ENCODE results near the gene RXRB.

DNA sequence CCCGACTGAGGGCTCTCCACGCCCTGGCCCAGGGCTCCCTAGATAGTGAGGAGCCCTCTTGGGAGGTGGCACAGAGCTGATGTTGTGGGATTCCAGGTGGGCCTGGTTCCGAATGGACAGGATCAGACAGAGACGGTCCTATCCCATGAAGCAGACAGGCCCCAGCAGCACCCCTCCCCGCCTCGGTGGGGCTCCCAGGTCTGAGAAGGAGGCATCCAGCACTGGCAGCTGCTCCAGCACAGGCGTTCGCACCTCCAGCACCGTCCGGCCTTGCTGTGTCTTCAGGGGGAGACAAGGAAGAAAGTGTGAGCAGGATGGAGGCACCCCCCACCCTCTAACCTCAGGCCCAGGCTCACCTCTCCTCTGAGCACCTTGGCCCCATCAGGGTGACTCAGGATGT lies 36.9 kb downstream of the RXRB start:
- TF ChIP-seq ZFP30 (CRISPR knock-in tag; IDR thresholded peaks at IDR 0.05) (no peak), ZFP3 (CRISPR knock-in tag; IDR thresholded peaks at IDR 0.05) (no peak), ZNF8 (CRISPR knock-in tag; IDR thresholded peaks at IDR 0.05) (no peak), ZNF70 (CRISPR knock-in tag; IDR thresholded peaks at IDR 0.05) (no peak), ZNF565 (CRISPR knock-in tag; conservative IDR thresholded peaks at IDR 0.05; ENCODE audit: low read depth) (no peak), BACH2 (CRISPR knock-in tag; IDR thresholded peaks at IDR 0.05; ENCODE audit: borderline replicate concordance) (no peak)
- TF ChIP-seq, protein P1, sequence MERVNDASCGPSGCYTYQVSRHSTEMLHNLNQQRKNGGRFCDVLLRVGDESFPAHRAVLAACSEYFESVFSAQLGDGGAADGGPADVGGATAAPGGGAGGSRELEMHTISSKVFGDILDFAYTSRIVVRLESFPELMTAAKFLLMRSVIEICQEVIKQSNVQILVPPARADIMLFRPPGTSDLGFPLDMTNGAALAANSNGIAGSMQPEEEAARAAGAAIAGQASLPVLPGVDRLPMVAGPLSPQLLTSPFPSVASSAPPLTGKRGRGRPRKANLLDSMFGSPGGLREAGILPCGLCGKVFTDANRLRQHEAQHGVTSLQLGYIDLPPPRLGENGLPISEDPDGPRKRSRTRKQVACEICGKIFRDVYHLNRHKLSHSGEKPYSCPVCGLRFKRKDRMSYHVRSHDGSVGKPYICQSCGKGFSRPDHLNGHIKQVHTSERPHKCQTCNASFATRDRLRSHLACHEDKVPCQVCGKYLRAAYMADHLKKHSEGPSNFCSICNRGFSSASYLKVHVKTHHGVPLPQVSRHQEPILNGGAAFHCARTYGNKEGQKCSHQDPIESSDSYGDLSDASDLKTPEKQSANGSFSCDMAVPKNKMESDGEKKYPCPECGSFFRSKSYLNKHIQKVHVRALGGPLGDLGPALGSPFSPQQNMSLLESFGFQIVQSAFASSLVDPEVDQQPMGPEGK (CRISPR knock-in tag; IDR thresholded peaks at IDR 0.05; ENCODE audit: borderline replicate concordance) = no peak

Data from SK-N-SH treated with all-trans-retinoic acid at 6 μM for 48 hours (cell line).